Measurements from ENCODE around the gene ZNF627. TPM values are rescaled to one million over a fixed set of nuclear protein-coding genes. Genes with fewer than 3 reads are reported as not detected.
"Not testable (repeated sequence)": the region's sequence is repeated elsewhere in the genome, so short reads cannot be mapped to it uniquely, and the experiment has no call there.

ZNF627 gene
- polyA plus RNA-seq, 1 donor from 2014 or later: 91.6 TPM

- H2AFZ ChIP-seq (ENCODE audit: low read depth, low read length): no peak overlapping the region
Observed at GRCh38 chr19:11566164-11566563, 31.1 kb upstream of the ZNF627 start.

GRCh38 chr19:11570039-11570462 is 27.2 kb upstream of the ZNF627 start:
- Histone ChIP-seq H3F3A (ENCODE audit: insufficient read depth, low read length, poor library complexity, severe bottlenecking) (no peaks in the 10 kb centered on the region), H3K79me2 (replicated peaks; ENCODE audit: insufficient read depth, low read length) (no peaks in the 10 kb centered on the region), H3K27ac (ENCODE audit: low read length) (no peak overlapping the region), H3K4me3 (ENCODE audit: low read length) (no peak overlapping the region), H2AFZ (ENCODE audit: low read depth, low read length) (no peak overlapping the region), H3K27me3 (ENCODE audit: insufficient read depth, low read depth, low read length) (no peaks in the 10 kb centered on the region), H3K9me3 (ENCODE audit: low read length) (no peaks in the 10 kb centered on the region), H3K9me2 (ENCODE audit: insufficient read depth, low read length) (no peaks in the 10 kb centered on the region), H3K9ac (ENCODE audit: low read length) (no peak overlapping the region), H3K36me3 (ENCODE audit: insufficient read depth, low read length) (no peaks in the 10 kb centered on the region), H4K20me1 (ENCODE audit: insufficient read depth) (no peaks in the 10 kb centered on the region), H3K4me2 (ENCODE audit: low read length) (no peak overlapping the region)
- TF ChIP-seq SMC3 (conservative IDR thresholded peaks at IDR 0.05; ENCODE audit: poor library complexity): no peak
- no peak for TF ChIP-seq RAD21 (conservative IDR thresholded peaks at IDR 0.05)

More at GRCh38 chr19:11566164-11566563, 31.1 kb upstream of the ZNF627 start:
- Histone ChIP-seq H3K79me2 (replicated peaks; ENCODE audit: insufficient read depth, low read length) (no peaks in the 10 kb centered on the region), H3K4me2 (ENCODE audit: low read length) (no peak overlapping the region), H3K9me2 (ENCODE audit: insufficient read depth, low read length) (no peaks in the 10 kb centered on the region), H3K9me3 (ENCODE audit: low read length) (no peaks in the 10 kb centered on the region), H3K27ac (ENCODE audit: low read length) (no peak overlapping the region), H3K4me3 (ENCODE audit: low read length) (no peak overlapping the region), H3K36me3 (ENCODE audit: insufficient read depth, low read length) (no peaks in the 10 kb centered on the region), H4K20me1 (ENCODE audit: insufficient read depth) (no peaks in the 10 kb centered on the region), H3K9ac (ENCODE audit: low read length) (no peak overlapping the region), H3F3A (ENCODE audit: insufficient read depth, low read length, poor library complexity, severe bottlenecking) (no peaks in the 10 kb centered on the region), H3K27me3 (ENCODE audit: insufficient read depth, low read depth, low read length) (no peaks in the 10 kb centered on the region)
- TF ChIP-seq, protein P1, sequence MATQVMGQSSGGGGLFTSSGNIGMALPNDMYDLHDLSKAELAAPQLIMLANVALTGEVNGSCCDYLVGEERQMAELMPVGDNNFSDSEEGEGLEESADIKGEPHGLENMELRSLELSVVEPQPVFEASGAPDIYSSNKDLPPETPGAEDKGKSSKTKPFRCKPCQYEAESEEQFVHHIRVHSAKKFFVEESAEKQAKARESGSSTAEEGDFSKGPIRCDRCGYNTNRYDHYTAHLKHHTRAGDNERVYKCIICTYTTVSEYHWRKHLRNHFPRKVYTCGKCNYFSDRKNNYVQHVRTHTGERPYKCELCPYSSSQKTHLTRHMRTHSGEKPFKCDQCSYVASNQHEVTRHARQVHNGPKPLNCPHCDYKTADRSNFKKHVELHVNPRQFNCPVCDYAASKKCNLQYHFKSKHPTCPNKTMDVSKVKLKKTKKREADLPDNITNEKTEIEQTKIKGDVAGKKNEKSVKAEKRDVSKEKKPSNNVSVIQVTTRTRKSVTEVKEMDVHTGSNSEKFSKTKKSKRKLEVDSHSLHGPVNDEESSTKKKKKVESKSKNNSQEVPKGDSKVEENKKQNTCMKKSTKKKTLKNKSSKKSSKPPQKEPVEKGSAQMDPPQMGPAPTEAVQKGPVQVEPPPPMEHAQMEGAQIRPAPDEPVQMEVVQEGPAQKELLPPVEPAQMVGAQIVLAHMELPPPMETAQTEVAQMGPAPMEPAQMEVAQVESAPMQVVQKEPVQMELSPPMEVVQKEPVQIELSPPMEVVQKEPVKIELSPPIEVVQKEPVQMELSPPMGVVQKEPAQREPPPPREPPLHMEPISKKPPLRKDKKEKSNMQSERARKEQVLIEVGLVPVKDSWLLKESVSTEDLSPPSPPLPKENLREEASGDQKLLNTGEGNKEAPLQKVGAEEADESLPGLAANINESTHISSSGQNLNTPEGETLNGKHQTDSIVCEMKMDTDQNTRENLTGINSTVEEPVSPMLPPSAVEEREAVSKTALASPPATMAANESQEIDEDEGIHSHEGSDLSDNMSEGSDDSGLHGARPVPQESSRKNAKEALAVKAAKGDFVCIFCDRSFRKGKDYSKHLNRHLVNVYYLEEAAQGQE (IDR thresholded peaks at IDR 0.05; ENCODE audit: borderline replicate concordance): no peak
- TF ChIP-seq CTCF (IDR thresholded peaks at IDR 0.05; ENCODE audit: poor library complexity, severe bottlenecking): no peak
- TF ChIP-seq MXI1 (conservative IDR thresholded peaks at IDR 0.05; ENCODE audit: poor library complexity, severe bottlenecking): no peak
- no peak for TF ChIP-seq SMC3 (conservative IDR thresholded peaks at IDR 0.05; ENCODE audit: poor library complexity)
- TF ChIP-seq EP300 (conservative IDR thresholded peaks at IDR 0.05; ENCODE audit: poor library complexity, severe bottlenecking): no peak
- TF ChIP-seq EZH2 (IDR thresholded peaks at IDR 0.05; ENCODE audit: borderline replicate concordance, insufficient read depth, low read length, poor library complexity, severe bottlenecking): no peak
- TF ChIP-seq RAD21 (conservative IDR thresholded peaks at IDR 0.05): no peak
- no peak for TF ChIP-seq POLR2AphosphoS5 (IDR thresholded peaks at IDR 0.05)
- TF ChIP-seq TAF1 (IDR thresholded peaks at IDR 0.05; ENCODE audit: low read depth): no peak

DNA sequence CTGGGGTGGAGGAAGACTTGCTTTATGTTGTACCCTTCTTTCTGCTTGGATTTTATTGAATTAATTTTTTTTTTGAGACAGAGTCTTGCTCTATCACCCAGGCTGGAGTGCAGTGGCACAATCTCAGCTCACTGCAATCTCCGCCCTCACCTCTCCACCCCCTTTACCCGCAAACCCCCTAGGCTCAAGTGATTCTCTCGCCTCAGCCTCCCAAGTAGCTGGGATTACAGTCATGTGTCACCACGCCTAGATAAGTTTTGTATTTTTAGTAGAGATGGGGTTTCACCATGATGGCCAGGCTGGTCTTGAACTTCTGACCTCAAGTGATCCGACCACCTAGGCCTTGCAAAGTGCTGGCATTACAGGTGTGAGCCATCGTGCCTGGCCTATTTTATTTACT is 23.9 kb upstream of the ZNF627 start:
- H3F3A ChIP-seq (ENCODE audit: insufficient read depth, low read length, poor library complexity, severe bottlenecking): not testable (repeated sequence)

GRCh38 chr19:11573763-11574162 is 23.5 kb upstream of the ZNF627 start:
- H3F3A ChIP-seq (ENCODE audit: insufficient read depth, low read length, poor library complexity, severe bottlenecking); H2AFZ ChIP-seq (ENCODE audit: low read depth, low read length); H3K27ac ChIP-seq (ENCODE audit: low read length); H3K36me3 ChIP-seq (ENCODE audit: insufficient read depth, low read length); H3K9ac ChIP-seq (ENCODE audit: low read length); H3K9me2 ChIP-seq (ENCODE audit: insufficient read depth, low read length); H3K27me3 ChIP-seq (ENCODE audit: insufficient read depth, low read depth, low read length); H3K4me3 ChIP-seq (ENCODE audit: low read length); H3K79me2 ChIP-seq (replicated peaks; ENCODE audit: insufficient read depth, low read length); H3K9me3 ChIP-seq (ENCODE audit: low read length); H4K20me1 ChIP-seq (ENCODE audit: insufficient read depth); H3K4me2 ChIP-seq (ENCODE audit: low read length): not testable (repeated sequence)

More for the DNA sequence above, 23.9 kb upstream of the ZNF627 start:
- not testable (repeated sequence) for H3K9me3 ChIP-seq (ENCODE audit: low read length); H3K36me3 ChIP-seq (ENCODE audit: insufficient read depth, low read length); H3K4me2 ChIP-seq (ENCODE audit: low read length); H3K9me2 ChIP-seq (ENCODE audit: insufficient read depth, low read length); H2AFZ ChIP-seq (ENCODE audit: low read depth, low read length); H3K27me3 ChIP-seq (ENCODE audit: insufficient read depth, low read depth, low read length); H3K27ac ChIP-seq (ENCODE audit: low read length); H3K79me2 ChIP-seq (replicated peaks; ENCODE audit: insufficient read depth, low read length); H3K4me3 ChIP-seq (ENCODE audit: low read length); H4K20me1 ChIP-seq (ENCODE audit: insufficient read depth); H3K9ac ChIP-seq (ENCODE audit: low read length)
